GM19351 (cell line): ENCODE measurements around the gene TMBIM1.
"Not testable (repeated sequence)": the region's sequence is repeated elsewhere in the genome, so short reads cannot be mapped to it uniquely, and the experiment has no call there.

ENCODE experiments used
- ATAC-seq: cut with Tn5 transposase; IDR thresholded peaks from one replicate; pipeline ENCODE4 v1.9.1; 2021; ENCODE audit warnings: mild to moderate bottlenecking, moderate library complexity; ENCODE audit not compliant: unreplicated experiment

The TMBIM1 gene

DNA sequence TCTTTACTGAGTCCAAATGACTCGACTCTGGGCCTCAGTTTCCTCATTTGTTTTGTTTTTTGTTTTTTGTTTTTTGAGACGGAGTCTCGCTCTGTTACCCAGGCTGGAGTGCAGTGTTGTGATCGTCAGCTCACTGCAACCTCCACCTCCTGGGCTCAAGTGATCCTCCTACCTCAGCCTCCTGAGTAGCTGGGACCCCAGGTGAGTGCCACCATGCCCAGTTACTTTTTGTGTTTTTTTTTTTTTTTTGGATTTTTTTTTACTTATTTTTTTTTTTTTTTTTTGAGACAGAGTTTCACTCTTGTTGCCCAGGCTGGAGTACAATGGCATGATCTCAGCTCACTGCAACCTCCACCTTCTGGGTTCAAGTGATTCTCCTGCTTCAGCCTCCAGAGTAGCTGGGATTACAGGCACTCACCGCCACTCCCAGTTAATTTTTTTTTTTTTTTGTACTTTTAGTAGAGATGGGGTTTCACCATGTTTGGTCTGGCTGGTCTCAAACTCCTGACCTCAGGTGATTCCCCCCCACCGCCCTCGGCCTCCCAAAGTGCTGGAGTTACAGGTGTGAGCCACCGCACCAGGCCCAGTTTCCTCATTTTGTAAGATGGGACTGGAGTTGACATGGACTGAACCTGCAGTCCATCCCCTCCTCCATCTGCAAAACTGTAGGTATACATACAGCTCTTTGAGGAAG lies 18.9 kb downstream of the TMBIM1 start:
- not testable (repeated sequence) for ATAC-seq

DNA sequence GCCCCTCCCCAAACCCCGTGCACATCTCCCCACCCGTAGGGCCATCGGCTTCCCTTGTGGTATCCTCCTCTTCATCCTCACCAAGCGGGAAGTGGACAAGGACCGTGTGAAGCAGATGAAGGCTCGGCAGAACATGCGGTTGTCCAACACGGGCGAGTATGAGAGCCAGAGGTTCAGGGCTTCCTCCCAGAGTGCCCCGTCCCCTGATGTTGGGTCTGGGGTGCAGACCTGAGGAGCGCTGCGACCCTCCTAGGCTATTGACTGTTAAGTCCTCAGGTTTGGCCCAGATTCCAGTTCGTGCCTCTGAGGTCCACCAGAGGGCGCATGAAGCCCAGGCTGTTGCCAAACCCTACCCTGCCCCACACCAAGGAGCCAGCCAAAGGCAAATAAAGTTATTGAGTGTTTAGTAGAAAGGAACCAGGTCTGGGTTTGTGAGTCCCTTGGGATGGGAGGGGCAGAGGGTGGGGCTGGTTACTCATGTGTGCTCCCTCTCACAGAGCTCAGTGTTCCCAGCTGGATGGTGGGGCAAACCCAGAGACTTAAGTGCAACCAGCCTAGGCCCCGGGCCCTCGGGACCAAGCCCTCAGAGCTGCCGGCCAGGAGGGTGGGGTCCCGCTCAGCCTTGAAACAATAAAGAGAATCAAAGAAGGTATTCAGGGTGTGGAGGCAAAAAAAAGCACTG lies 19.6 kb downstream of the TMBIM1 start:
- ATAC-seq: no peak

DNA sequence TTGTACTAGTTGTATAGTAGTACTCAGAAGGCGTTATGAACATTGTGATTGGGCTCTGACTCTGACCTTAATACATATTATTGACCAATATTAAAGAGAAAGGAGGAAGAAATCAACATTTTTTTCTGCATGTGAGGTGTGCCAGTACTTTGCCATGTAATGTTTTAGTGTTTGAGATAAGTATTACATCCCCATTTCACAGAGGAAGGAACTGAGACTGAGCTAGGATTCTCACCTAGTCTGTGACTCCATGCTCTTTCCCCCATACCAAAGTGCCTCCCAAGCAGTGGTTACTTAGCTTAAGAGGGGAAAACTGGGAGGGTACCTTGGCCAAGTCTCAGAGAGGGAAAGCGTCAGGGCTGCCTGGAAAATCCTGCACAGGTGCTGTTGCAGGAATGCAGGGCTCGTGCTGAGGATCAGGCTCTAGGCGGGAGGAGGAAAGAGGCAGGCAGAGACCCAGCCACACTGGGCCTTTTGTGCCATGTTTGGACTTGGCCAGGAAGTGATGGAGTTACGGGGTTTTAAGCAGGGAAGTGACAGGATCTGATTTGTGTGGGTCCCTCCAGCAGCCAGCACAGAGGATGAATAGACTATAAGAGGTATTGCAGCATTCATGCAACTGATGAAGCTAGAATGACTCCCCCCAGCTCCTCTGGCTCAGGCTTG lies 20.3 kb downstream of the TMBIM1 start:
- ATAC-seq: no peak

DNA sequence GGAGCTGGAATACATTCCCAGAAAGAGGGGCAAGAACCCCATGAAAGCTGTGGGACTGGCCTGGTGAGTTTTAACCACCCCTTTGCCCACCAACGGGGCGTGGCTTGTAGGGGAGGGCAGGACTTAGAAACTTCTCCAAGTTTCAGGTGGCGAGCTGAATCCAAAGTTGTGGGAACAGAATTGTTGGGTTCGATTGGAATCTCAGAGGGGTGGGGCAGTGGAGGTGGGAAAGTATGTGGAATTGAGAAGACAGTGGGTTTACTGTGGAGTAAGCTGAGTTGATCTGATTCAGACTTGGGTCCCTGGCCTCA lies 20.9 kb downstream of the TMBIM1 start:
- no peak for ATAC-seq

DNA sequence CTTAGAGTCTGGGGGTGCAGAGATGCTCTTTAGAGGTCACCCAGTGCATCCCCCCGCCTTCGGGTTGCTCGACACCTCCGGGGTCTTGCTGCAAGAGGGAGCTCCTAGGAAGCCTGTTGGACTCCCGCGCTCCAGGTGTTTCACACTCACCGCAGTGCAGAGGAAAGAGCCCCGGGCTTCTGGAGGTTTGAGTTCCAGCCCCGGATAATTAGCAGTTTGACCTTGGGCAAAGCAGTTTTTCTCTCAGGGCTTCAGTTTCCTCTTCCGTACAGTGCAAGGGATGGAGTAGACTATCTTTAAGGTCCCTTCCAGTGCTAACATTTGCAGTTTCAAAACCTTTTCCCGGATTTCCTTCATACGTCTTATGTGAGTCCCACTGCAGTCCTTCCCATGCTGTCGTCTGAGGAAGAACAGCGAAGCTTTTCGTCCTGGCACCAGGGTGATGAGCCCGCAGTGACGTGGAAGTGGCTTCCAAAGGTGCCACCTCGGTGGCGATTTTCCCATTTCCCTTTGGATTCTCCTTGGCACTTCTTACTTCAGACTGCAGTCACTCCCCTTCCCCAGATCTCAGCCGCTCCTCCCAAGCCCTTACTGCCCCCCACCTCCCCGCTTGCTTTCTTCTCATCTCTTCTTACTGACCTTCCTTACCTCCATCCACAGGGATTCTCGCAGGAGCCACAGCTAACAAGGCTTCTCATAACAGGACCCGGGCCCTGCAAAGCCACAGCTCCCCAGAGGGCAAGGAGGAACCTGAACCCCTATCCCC lies 21.4 kb downstream of the TMBIM1 start:
- ATAC-seq: no peak

DNA sequence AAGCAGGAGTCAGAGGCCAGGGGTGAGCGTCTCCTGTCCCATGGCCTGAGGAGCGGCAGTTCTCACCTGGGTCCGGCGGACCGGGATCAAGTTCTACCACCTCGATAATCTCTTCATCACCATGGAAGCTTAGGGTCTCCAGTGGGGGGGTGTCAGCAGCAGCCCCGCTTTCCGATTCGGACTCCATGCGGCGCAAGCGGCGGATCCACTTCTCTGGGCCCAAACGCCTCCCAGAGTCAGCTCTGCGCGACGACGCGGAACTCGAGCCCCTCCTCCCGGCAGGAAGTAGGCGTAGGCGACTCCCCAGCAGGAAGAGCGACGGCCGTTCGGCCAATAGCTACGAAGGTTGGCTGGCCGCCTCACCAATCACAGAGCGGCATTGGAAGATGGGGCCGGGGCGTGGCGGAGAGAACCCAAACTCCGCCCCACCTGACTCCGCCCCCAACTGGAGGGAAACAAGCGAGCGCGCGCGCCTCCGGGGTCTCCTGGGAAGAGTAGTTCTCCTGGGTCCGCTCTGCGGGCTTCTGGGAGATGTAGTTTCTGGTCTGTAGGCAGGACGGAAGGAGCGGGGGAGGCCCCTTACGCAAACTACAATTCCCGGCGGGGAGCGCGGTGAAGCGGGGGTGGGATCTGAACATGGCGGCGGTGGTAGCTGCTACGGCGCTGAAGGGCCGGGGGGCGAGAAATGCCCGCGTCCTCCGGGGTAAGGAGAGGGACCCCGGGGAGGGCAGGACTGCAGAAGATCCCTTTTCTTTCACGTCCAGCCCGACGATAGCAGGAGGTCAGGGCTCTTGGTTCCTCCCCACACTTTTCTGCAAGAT lies 22.2 kb downstream of the TMBIM1 start, which contains the start of the genes AAMP and PNKD:
Gene AAMP (minus strand): TSS at position 238 of the 821 bp plus-strand sequence. CDS start 51 bp downstream, at position 187.
Gene PNKD (plus strand): TSS at position 620 of the 821 bp plus-strand sequence. CDS start 17 bp downstream, at position 637.
- peak; percentile 89 for ATAC-seq

DNA sequence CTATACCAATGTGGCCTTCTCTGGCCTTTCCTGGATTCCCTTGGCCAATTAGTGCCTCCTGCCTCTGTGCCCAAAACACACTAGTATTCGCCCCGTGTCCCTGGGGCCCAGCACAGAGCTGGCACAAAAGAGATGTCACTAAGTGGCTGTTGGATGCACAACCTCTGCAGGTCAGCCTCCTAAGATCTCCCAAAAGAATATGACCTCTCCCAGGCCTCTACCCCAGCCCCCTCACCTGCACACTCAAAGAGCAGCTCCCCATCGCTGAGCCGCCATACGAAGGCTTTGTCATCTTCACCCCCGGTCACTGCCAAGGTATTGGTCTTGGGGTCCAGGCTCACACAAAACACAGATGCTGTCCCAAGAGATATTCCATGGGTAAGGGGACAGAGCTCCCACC lies 25.0 kb downstream of the TMBIM1 start:
- no peak for ATAC-seq

DNA sequence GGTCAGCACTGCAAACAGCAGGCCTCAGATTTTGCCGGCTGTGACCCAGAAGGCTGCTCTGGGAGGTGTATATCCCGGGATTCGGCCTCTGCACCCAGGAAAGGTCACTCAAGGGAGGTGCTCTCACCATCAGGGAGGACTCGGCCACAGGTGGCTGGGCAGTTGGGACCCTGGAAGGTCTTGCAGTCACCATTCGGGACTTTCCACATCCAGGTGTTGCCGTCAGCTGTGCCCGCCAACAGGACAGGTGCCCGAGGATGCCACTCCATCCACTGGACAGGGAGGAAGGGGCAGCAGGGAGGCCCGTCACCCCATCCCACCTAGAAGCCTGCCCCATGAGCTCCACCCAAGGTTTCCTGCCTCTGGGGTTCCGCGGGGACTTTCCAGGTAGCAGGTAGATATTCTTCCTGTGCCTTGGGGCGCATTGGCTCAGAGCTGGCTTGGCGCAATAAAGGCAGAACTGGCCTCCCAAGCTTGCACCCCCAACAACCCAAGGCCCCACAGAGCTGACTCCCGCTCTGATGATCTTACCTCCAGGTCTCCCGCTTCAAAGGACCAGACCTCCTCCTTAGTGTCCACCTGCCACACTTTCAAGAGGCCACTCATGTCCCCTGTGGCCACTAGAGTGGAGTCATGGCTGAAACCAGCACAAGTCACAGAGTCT lies 25.9 kb downstream of the TMBIM1 start:
- no peak for ATAC-seq

DNA sequence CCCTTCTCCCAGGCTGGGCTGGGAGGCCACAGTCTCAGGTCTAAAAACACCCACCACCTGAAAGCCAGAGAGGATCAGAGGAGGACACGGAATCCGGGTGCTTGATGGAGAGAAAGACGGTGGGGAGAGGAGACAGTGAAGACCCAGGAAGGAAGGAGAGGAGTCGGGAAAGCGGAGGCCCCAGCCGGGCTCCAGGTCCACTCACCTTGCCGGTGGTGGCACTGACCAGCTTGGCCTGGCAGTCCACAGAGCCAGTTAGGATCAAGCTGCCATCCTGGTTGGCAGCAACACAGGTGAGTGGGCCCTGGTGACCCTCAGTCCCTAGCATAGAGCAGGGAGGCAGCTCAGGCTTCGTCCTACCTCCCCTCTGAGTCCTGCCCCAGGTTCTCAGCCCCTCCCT lies 26.7 kb downstream of the TMBIM1 start:
- no peak for ATAC-seq

DNA sequence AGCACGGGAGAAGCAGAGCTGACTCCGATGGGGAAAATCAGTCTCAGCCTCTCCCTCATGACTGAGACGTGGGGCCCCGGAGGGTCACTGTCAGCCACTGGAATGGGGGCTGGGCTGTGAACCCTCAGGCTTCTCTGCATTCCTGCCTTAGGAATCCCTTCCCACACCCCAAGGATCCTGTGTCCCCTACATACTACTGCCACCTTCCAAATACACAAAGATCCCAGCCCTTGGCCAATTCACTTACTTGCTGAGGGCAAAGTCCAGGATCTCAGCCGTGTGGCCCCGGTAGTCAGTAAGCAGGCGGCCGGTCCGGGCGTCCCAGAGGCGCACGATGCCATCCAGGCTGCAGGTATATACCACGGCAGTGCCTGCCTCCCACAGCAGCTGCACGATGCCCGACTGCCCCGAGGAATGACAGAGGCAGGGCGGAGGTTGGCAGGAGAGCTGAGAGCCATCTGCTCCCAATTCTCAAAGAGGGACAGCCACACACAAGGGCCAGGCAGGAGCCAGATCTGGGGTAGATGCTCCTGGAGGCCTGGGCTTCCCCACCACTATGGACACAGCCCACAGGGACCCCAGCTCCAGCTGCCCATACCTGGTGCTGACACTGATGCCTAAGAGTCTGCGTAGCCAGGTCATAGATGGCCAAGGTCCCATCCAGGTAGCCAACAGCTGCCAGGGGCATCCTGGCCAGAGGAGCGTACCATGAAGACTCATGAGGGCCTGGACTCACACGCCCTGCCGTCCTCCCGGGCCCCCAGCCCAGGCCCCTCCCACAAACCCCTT lies 27.3 kb downstream of the TMBIM1 start:
- ATAC-seq: no peak

DNA sequence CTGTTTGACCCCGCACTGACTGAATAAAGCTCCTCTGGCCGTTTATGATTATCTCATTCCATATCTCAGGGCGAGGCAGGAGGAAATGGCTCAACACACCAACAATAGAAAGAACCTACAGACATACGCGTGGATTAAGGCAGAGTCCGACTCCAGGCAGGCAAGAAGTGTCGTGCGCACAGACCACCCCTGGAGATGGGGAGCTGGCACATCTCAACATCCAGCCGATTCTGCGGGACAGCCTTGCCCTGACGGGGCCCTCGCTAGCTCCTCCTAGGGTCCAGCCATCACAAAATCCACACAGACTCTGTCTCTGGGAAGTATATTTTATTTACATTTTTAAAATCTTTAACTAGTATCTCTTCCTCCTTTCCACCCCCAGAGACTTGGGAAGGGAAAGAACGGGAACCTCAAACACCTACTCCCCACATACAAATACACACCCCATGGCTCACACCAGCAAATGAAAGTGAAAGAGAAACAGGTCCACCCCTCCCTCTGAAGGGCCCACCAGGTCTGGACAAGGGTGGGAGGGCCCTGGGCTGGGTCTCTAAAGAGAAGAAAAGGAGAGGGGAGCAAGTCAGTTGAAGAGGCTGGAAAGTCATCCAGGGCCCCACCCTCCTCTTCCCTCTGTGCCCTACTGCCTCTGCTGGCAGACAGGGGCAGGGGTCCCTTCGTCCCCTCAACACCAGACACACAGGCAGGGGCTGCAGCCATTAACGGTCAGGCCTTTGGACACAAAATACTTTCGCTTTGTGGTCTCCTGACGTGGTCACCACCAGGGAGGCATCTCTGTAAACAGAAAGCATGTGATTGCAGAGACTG lies 28.3 kb downstream of the TMBIM1 start:
- ATAC-seq: no peak

DNA sequence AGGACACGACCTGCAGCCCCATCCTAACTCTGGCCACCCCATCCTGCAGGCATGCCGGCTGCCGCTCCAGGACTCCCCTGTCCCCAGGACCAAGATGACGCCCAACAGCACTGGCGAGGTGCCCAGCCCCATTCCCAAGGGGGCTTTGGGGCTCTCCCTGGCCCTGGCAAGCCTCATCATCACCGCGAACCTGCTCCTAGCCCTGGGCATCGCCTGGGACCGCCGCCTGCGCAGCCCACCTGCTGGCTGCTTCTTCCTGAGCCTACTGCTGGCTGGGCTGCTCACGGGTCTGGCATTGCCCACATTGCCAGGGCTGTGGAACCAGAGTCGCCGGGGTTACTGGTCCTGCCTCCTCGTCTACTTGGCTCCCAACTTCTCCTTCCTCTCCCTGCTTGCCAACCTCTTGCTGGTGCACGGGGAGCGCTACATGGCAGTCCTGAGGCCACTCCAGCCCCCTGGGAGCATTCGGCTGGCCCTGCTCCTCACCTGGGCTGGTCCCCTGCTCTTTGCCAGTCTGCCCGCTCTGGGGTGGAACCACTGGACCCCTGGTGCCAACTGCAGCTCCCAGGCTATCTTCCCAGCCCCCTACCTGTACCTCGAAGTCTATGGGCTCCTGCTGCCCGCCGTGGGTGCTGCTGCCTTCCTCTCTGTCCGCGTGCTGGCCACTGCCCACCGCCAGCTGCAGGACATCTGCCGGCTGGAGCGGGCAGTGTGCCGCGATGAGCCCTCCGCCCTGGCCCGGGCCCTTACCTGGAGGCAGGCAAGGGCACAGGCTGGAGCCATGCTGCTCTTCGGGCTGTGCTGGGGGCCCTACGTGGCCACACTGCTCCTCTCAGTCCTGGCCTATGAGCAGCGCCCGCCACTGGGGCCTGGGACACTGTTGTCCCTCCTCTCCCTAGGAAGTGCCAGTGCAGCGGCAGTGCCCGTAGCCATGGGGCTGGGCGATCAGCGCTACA lies 29.4 kb downstream of the TMBIM1 start:
- no peak for ATAC-seq

DNA sequence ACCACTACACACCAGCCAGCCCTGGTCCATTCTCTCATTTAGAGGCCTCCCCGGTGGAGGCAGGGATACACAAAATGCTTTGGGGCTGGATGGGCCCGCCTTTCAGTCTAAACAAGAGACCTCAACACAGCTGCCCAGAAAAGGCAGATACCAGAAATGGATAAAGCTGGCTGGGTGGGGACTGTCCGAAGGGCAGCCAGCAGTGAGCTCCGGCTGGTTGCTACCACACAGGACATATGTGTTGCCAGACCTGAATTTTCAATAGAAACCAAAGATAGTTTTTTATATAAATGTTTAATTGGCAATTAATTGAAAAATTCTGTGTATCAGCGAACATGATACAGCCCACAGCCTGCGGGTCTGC lies 30.1 kb downstream of the TMBIM1 start:
- no peak for ATAC-seq

DNA sequence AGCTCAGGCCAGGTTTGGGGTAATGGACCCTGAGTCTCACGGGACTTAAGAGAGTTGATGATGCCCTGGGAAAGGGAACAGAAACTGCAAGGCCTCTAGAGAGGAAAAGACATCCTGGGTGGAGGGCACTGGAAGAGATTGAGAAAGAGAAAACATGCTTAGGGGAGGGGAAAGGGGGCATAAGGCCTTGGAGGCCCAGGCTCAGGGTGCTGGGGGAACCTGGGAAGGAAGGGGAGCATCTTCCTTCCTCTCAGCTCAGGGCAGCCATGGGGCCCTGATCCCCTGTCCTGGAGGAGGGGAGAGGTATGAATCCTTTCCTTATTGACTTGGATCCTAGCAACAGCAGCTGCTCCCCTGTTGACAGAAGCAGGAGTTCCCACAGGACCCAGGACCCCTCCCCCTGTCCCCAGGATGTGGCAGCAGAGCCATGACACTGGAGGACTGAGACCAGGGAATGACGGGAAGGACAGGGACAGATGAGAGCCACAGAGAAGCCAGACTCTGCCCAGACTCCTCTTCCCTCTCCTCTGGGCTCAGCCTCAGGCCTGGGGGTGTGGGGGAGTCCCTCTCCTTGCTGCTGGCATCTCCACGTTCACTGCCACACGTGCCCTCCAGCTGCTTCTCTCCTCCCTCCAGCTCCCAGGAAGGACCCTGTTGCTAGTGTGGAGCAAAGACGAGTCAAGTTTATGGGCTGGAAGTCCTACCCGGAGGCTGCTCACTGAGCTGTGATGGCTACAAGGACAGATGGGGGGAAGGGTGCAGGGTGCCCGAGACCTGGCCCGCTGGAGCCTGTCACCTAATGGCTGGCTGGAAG lies 30.7 kb downstream of the TMBIM1 start:
- ATAC-seq: no peak

DNA sequence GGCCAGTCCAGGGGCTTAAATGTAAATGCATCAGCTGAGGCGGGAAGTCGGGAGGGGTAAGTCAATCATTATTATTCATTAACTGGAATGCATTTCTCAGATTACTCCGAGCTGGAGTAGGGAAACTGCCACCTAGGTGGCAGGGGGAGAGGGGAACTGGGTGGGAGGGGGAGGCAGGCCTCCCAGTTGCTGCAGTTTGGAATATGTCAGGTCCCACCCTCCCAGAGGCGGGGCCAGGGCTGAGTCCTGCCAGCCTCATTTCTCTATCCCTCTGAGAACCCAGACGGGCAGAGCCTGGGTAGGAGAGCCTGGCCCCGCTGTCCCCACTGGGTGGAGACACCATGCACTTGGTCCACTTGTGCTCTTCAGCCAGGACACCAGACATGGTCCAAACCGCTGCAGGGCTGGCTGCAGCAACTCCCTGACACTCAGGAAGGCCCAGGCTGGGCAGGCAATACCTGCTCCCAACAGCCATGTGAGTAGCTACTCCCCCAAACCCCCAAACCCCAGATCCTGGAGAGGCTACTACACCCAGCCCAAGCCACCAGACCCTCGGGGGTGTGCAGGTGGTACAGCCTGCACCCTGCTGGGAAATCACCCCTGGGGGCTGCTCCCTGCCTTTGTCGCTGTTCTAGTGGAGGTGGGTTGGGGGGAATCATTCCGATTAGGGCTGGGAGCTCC lies 31.4 kb downstream of the TMBIM1 start, which contains the start of gene GPBAR1:
Gene GPBAR1 (plus strand): TSS at position 274 of the 681 bp plus-strand sequence. CDS start 1,710 bp downstream, outside the sequence.
- ATAC-seq: no peak

DNA sequence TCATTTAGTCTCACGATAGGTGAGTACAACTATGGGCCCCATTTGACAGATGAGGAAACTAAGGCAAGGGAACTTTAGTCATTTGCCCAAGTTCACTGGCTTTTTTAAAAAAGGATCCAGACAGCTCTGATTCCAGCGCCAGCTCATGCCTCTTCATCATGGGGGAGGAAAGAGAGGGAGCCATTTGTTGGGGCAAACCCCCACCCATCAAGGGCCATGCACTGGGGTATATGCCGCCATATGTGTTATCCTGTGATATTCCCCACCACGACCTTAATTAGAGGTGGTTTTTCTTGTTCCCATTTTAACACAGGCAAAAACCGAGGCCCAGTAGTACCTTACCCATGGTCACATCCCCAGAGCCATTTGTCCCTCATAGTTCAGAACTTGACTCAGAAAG lies 32.1 kb downstream of the TMBIM1 start:
- ATAC-seq: no peak
